GM19324 (cell line): ENCODE data around the gene OR10G6.
"Not testable (repeated sequence)": the region's sequence is repeated elsewhere in the genome, so short reads cannot be mapped to it uniquely, and the experiment has no call there.

Experiments
- ATAC-seq: cut with Tn5 transposase; IDR thresholded peaks from one replicate; pipeline ENCODE4 v1.9.1; 2021; ENCODE audit warnings: mild to moderate bottlenecking, moderate library complexity; ENCODE audit not compliant: unreplicated experiment, low FRiP score

OR10G6 gene

DNA sequence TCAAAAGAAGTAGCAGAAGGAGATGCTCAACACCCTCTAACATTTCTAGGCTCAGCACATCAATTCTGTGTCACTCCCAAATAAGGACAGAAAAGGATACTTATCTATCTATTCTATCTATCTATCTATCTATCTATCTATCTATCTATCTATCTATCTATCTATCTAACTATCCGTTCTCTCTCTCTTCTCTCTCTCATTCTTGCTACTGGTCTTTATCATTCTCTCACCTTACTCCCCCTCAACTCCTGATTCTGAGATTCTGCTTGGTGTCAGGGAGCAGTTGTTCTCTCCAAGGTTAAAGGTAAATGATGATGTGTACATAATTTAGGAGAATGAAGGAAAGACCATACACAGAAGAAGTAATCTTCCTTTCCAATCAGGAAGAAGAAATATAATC lies at the start of gene OR10G6:
TSS of gene OR10G6 (minus strand) at position 43 of the 400 bp plus-strand sequence. CDS start at position 43, 0 bp downstream.
- ATAC-seq: no peak

- ATAC-seq: no peak
Measured at GRCh38 chr11:124043420-124043819, 48.5 kb upstream of the OR10G6 start.

GRCh38 chr11:124041254-124041653 lies 46.3 kb upstream of the OR10G6 start, which contains the start of gene OR10G7:
TSS of gene OR10G7 (minus strand) at chr11:124041325. CDS start at chr11:124039001, 2,324 bp downstream.
- ATAC-seq: no peak

DNA sequence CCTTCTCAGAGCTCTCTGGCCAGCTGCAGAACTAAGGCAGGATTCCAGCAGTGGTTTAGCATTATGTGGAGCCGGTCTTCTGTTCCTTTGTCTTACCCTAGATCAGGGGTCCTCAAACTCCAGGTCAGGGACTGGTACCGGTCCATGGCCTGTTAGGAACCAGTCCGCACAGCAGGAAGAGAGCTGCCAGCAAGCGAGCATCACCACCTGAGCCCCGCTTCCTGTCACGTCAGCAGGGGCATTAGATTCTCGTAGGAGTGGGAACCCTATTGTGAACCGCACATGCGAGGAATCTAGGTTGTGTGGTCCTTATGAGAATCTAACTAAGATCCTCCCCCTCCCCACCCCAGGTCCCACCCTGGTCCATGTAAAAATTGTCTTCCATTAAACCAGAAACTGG lies 44.6 kb upstream of the OR10G6 start:
- ATAC-seq: no peak

- no peak for ATAC-seq
Measured at GRCh38 chr11:124036666-124037065, 41.7 kb upstream of the OR10G6 start.

GRCh38 chr11:124026498-124026897 lies 31.5 kb upstream of the OR10G6 start, which contains the start of gene OR10G8:
TSS of gene OR10G8 (plus strand) at chr11:124026798. CDS start at chr11:124029623, 2,825 bp downstream.
- ATAC-seq: no peak

DNA sequence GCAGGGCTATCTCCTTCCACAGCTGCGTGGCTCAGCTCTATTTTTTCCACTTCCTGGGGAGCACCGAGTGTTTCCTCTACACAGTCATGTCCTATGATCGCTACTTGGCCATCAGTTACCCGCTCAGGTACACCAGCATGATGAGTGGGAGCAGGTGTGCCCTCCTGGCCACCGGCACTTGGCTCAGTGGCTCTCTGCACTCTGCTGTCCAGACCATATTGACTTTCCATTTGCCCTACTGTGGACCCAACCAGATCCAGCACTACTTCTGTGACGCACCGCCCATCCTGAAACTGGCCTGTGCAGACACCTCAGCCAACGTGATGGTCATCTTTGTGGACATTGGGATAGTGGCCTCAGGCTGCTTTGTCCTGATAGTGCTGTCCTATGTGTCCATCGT lies 20.9 kb upstream of the OR10G6 start:
- ATAC-seq: not testable (repeated sequence)

DNA sequence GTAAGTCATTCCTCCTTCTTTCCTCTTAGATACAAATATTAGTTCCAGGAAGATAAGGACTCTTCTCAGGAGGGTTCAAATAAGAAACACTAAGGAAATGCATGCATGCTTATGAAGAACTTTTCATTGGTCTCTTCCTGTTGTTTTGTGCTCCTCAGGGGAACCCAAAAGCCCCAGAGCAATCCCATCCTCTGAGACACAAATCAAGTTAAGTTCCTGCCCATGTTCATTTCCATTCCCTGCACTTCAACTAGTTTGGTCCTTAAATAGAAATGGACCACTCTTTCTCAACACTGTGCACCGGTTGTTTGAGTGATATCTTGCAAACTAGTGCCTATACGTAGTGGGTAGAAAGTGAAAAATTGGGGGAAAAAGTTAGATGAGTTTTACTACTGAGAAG lies 17.7 kb upstream of the OR10G6 start, which contains the start of gene OR10G4:
TSS of gene OR10G4 (plus strand) at position 301 of the 400 bp plus-strand sequence. CDS start 2,578 bp downstream, outside the sequence.
- ATAC-seq: no peak

GRCh38 chr11:123979311-123979710 lies 15.7 kb downstream of the OR10G6 start:
- no peak for ATAC-seq

GRCh38 chr11:123977731-123978347 lies 17.1 kb downstream of the OR10G6 start, which contains the start of gene OR10S1:
TSS of gene OR10S1 (minus strand) at chr11:123977781. CDS start at chr11:123977664, 117 bp downstream.
- ATAC-seq: no peak

DNA sequence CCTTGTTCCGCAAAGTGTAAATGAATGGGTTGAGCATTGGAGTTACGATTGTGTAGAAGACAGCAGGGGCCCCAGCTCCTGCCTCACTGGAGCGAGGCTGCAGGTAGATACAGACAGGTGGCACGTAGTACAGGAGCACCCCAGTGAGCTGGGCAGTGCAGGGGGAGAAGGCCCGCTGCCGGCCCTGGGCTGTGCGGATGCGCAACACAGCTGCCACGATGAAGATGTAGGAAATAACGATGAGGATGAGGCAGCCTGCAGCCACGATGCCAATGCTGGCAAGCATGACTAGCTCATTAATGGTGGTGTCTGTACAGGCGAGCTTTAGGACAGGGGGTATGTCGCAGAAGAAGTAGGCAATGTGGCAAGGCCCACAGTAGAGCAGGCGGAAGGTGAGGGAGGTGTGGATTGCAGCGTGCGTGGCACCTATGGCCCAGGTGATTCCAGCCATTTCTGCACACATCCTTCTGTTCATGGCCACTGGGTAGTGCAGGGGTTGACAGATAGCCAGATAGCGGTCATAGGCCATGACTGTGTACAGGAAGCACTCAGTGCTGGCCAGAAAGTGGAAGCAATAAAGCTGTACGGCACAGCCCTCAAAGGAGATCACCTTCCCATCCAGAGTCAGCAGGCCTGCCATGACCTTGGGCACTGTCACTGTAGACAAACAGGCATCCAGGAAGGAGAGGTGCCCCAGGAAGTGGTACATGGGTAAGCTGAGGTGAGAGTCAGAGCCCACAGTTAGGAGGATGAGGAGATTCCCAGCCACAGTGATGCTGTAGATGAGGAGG lies 18.0 kb downstream of the OR10G6 start:
- no peak for ATAC-seq

- ATAC-seq: no peak
Measured at GRCh38 chr11:123973816-123974215, 21.1 kb downstream of the OR10G6 start.

DNA sequence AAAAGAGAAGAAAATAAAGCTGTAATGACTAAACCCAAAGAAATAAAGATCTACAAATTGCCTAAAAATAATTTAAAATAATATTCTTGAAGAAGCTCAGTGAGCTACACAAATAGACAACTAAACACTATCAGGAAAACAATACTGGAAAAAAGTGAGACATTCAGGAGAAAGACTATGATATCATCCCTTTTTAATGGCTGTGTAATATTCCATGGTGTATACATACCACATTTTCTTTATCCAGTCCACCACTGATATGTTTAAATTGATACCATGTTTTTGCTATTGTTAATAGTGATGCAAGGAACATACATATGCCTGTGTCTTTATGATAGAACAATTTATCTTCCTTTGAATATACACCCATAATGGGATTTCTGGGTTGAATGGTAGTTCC lies 38.2 kb downstream of the OR10G6 start:
- ATAC-seq: no peak

GRCh38 chr11:123945132-123945531 lies 49.8 kb downstream of the OR10G6 start:
- ATAC-seq: no peak
